Measurements from ENCODE around the gene GALNS. TPM values are rescaled to one million over a fixed set of nuclear protein-coding genes. Genes with fewer than 3 reads are reported as not detected.

The GALNS gene
- polyA plus RNA-seq, 1 donor from 2014 or later, result 19.4 TPM

DNA sequence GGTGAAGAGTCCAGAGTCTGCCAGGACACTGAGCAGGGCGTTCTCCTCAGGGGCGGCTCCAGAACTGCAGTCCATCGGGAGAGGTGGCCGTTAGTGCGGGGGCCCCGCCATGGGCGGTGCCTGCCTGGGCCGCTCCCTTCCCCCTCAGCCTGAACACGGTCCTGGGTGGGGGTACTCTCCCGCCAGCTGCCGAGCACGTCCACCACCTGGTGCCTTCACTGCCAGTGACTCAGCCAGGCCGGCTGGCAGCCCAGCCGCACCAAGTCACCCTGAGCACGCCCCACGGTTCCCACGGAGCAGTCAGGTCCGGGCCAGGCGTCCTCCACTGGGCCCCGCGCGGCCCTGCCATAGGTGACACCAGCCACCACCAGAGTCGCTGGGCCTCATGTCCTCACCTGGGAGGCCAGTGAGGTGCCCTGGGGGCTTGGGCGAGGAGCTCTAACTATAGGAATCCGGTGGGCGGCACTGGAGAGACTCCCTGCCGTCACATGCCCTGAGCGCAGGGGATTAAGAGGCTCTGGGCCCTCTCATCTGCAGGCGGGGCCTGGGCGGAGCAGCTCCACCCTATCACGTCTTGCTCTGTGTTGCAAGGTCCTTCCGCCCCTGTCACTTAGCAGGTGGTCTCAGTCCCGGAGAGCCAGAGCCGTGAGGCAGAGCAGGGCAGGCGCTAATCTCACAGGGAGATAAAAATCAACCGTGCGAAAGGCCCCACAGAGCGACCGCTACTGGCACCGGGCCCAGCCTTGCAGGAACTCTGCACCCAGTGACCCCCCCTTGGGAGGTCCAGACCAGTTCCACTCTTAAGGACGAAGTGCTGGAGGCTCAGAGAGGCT, 86.1 kb downstream of the GALNS start:
- Histone ChIP-seq H3F3A (ENCODE audit: insufficient read depth, low read length, poor library complexity, severe bottlenecking) (no peaks in the 10 kb centered on the region), H3K79me2 (replicated peaks; ENCODE audit: insufficient read depth, low read length) (no peaks in the 10 kb centered on the region), H3K9me3 (ENCODE audit: low read length) (no peaks in the 10 kb centered on the region)

GRCh38 chr16:88769617-88770460, 86.9 kb downstream of the GALNS start:
- Histone ChIP-seq H3K27me3 (ENCODE audit: insufficient read depth, low read depth, low read length) (no peaks in the 10 kb centered on the region), H3K27ac (ENCODE audit: low read length) (no peak overlapping the region), H3K9ac (ENCODE audit: low read length) (no peak overlapping the region), H3K79me2 (replicated peaks; ENCODE audit: insufficient read depth, low read length) (no peaks in the 10 kb centered on the region), H3K4me2 (ENCODE audit: low read length) (no peak overlapping the region), H3K9me2 (ENCODE audit: insufficient read depth, low read length) (no peaks in the 10 kb centered on the region), H3K9me3 (ENCODE audit: low read length) (no peaks in the 10 kb centered on the region), H2AFZ (ENCODE audit: low read depth, low read length) (no peak overlapping the region), H3K36me3 (ENCODE audit: insufficient read depth, low read length) (no peaks in the 10 kb centered on the region), H3F3A (ENCODE audit: insufficient read depth, low read length, poor library complexity, severe bottlenecking) (no peaks in the 10 kb centered on the region), H3K4me3 (ENCODE audit: low read length) (no peak overlapping the region), H4K20me1 (ENCODE audit: insufficient read depth) (no peaks in the 10 kb centered on the region)
- TF ChIP-seq SMC3 (conservative IDR thresholded peaks at IDR 0.05; ENCODE audit: poor library complexity), result no peak
- TF ChIP-seq, protein P1, sequence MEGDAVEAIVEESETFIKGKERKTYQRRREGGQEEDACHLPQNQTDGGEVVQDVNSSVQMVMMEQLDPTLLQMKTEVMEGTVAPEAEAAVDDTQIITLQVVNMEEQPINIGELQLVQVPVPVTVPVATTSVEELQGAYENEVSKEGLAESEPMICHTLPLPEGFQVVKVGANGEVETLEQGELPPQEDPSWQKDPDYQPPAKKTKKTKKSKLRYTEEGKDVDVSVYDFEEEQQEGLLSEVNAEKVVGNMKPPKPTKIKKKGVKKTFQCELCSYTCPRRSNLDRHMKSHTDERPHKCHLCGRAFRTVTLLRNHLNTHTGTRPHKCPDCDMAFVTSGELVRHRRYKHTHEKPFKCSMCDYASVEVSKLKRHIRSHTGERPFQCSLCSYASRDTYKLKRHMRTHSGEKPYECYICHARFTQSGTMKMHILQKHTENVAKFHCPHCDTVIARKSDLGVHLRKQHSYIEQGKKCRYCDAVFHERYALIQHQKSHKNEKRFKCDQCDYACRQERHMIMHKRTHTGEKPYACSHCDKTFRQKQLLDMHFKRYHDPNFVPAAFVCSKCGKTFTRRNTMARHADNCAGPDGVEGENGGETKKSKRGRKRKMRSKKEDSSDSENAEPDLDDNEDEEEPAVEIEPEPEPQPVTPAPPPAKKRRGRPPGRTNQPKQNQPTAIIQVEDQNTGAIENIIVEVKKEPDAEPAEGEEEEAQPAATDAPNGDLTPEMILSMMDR (IDR thresholded peaks at IDR 0.05; ENCODE audit: poor library complexity, severe bottlenecking), result no peak
- TF ChIP-seq POLR2AphosphoS5 (IDR thresholded peaks at IDR 0.05), result no peak
- TF ChIP-seq TAF1 (IDR thresholded peaks at IDR 0.05; ENCODE audit: low read depth), result no peak
- no peak for TF ChIP-seq EZH2 (IDR thresholded peaks at IDR 0.05; ENCODE audit: borderline replicate concordance, insufficient read depth, low read length, poor library complexity, severe bottlenecking)
- TF ChIP-seq RAD21 (conservative IDR thresholded peaks at IDR 0.05), result no peak
- TF ChIP-seq EP300 (conservative IDR thresholded peaks at IDR 0.05; ENCODE audit: poor library complexity, severe bottlenecking), result no peak
- no peak for TF ChIP-seq REST (IDR thresholded peaks at IDR 0.05; ENCODE audit: borderline replicate concordance)
- TF ChIP-seq MXI1 (conservative IDR thresholded peaks at IDR 0.05; ENCODE audit: poor library complexity, severe bottlenecking), result no peak

More for the DNA sequence above, 86.1 kb downstream of the GALNS start:
- no peaks in the 10 kb centered on the region for H3K9me2 ChIP-seq (ENCODE audit: insufficient read depth, low read length)
- H3K4me2 ChIP-seq (ENCODE audit: low read length), result no peak overlapping the region
- no peak overlapping the region for H3K27ac ChIP-seq (ENCODE audit: low read length)
- H3K27me3 ChIP-seq (ENCODE audit: insufficient read depth, low read depth, low read length), result no peaks in the 10 kb centered on the region
- no peak overlapping the region for H3K9ac ChIP-seq (ENCODE audit: low read length)
- H4K20me1 ChIP-seq (ENCODE audit: insufficient read depth), result no peaks in the 10 kb centered on the region
- TF ChIP-seq REST (IDR thresholded peaks at IDR 0.05; ENCODE audit: borderline replicate concordance) (no peak), EP300 (conservative IDR thresholded peaks at IDR 0.05; ENCODE audit: poor library complexity, severe bottlenecking) (no peak), SMC3 (conservative IDR thresholded peaks at IDR 0.05; ENCODE audit: poor library complexity) (no peak), TAF1 (IDR thresholded peaks at IDR 0.05; ENCODE audit: low read depth) (no peak)
- H2AFZ ChIP-seq (ENCODE audit: low read depth, low read length), result no peak overlapping the region
- H3K36me3 ChIP-seq (ENCODE audit: insufficient read depth, low read length), result no peaks in the 10 kb centered on the region
- no peak overlapping the region for H3K4me3 ChIP-seq (ENCODE audit: low read length)
